Activated B cell treated with CpG ODN at 0.5 μM for 24 hours (primary cell): ENCODE measurements around the gene TECPR2. TPM values are rescaled to one million over a fixed set of nuclear protein-coding genes. Genes with fewer than 3 reads are reported as not detected.
A peak's percentile ranks its signal among the peaks of the same experiment; 100 is the strongest.

Experiments used
- ATAC-seq: fragments of 200-7000 bp; cut with Tn5 transposase; one replicate; pipeline ENCODE4 v1.10.0; 2021; ENCODE audit warnings: low read depth, mild to moderate bottlenecking, moderate library complexity
- CTCF ChIA-PET: fragments of 350-600 bp; sonication (Branson Sonifier 250); formaldehyde crosslinking; loops from one replicate; lab custom pipeline; 2021; ENCODE audit warnings: antibody characterized with exemption; lab: Charles Lee
- POLR2A ChIA-PET: fragments of 350-600 bp; sonication (Branson Sonifier 250); formaldehyde crosslinking; loops from one replicate; lab custom pipeline; 2021; ENCODE audit warnings: antibody characterized with exemption; lab: Charles Lee
- DNase-seq: peaks from one replicate; pipeline ENCODE4 v3.0.0; 2022
- H3K27ac Mint-ChIP-seq: one replicate; pipeline ENCODE4 v1.8.0; 2020; ENCODE audit warnings: mixed read lengths
- H3K27me3 Mint-ChIP-seq: one replicate; pipeline ENCODE4 v1.8.0; 2021; ENCODE audit warnings: mixed read lengths
- H3K36me3 Mint-ChIP-seq: one replicate; pipeline ENCODE4 v1.8.0; 2021; ENCODE audit warnings: low read depth, mixed read lengths
- H3K4me1 Mint-ChIP-seq: one replicate; pipeline ENCODE4 v1.8.0; 2021; ENCODE audit warnings: mixed read lengths
- H3K4me3 Mint-ChIP-seq: one replicate; pipeline ENCODE4 v1.8.0; 2020; ENCODE audit warnings: mild to moderate bottlenecking, mixed read lengths
- H3K9me3 Mint-ChIP-seq: one replicate; pipeline ENCODE4 v1.8.0; 2020; ENCODE audit warnings: mixed read lengths
- CTCF ChIP-seq: fragments of 200-600 bp; IDR thresholded peaks from one replicate; pipeline ENCODE4 v1.8.0; 2022; ENCODE audit warnings: antibody characterized with exemption, mild to moderate bottlenecking
- intact Hi-C: fragments of 100-400 bp; cut with micrococcal nuclease; formaldehyde crosslinking; loops from one replicate; pipeline ENCODE4 v1.15.1; 2024
- total RNA-seq: library from RNA; stranded (reverse); gene quantifications from 2 replicates; pipeline ENCODE4 v1.2.3, GENCODE V29; 2022

Gene TECPR2
- total RNA-seq, 1 donor from 2014 or later = 9.9 TPM

DNA sequence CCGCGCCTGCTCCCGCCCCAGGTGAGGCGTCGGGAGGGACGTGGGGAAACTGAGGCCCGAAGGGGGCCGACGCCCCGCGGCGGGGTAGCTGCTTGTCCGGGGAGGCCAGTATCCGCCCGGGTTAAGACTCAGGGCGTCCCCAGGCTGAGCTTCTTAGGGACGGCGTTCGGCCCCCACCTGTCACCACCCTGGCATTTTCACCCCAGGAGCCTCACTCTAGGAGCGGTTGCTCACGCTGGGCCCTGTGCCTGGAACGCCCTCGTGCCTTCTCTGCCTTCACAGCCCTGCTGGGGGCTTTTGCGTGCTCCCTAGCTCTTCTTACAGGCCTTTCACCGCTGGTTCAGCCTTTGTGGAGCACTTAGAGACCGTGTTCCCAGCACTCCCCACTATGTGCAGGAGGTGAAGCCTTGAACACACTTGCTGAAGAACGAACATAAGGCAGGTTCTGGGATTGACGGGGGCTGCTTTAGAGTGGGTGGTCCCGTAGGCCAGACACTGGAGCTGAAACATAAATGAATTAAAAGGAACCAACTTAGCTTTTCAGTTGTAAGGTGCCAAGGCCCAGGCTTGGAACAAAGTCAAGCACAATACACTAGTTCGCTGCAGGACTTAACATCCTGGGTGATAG, 42.6 kb upstream of the TECPR2 start:
- no peaks in the 10 kb centered on the region for H3K9me3 Mint-ChIP-seq
- H3K4me3 Mint-ChIP-seq = peak overlapping the region; percentile 84
- H3K27me3 Mint-ChIP-seq = no peaks in the 10 kb centered on the region
- H3K36me3 Mint-ChIP-seq = peaks cover 13% of the 10 kb centered on the region
- H3K4me1 Mint-ChIP-seq = peaks cover 53% of the 10 kb centered on the region
- POLR2A ChIA-PET = interaction anchor here (0.6 to 4.3 kb wide), 4 partner anchors 15 to 1014 kb away, joined by 3 to 28 read pairs (median 4); partner anchors contain the start of genes CINP, EIF5, MOK and TECPR2
- intact Hi-C loops = no loop called here
- DNase-seq (no peak), ATAC-seq (peak; percentile 13)
- TF ChIP-seq CTCF = no peak
- peak overlapping the region; percentile 84 for H3K27ac Mint-ChIP-seq
- CTCF ChIA-PET = interaction anchor here (1.4 kb wide), 1 partner anchor 358 kb away, joined by 3 read pairs; no protein-coding TSS in a partner anchor

DNA sequence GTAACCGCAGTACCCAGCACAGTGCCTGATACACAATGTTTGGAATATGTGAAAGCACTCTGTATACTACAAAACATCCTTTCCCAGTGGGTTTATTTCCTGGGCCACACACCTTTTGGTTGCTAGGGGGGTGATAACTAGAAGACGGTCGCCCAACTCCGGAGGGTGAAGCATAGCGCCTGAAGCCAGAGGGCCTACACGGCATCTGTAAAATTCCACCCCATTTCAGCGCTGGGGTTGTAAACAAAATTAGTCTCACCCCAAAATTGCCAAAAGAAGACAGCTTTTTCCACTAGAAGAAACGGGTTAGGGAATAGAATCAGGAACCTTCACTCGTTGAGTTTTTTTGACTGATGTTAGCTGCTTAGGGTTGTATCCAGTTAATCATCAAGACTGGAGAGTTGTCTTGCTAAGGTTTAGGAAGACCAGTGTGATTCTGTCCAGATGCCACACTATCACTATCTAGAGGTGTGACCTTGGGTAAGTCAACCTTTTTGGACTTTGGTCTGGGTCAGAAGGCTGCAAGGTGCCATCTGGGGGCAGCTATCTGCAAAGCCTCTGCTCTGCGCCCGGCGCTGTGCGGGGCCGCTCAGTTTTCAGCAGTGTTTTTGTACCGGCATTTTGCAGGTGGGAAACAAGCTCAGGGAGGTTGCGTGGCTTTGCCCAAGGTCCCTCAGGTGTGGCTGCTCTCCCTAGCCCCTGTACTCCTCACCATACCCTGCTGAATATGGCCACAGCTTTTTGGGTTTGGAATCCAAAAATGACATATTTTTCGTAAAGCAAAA, 41.9 kb upstream of the TECPR2 start:
- ChIA-PET CTCF (no interaction called here), POLR2A (interaction anchor here (0.6 to 4.3 kb wide), 3 partner anchors 16 to 49 kb away, joined by 3 to 28 read pairs (median 6); partner anchors contain the start of genes CINP, MOK and TECPR2)
- Mint-ChIP-seq H3K4me3 (peak overlapping the region; percentile 84), H3K27ac (peak overlapping the region; percentile 84), H3K36me3 (peaks cover 14% of the 10 kb centered on the region), H3K27me3 (no peaks in the 10 kb centered on the region), H3K4me1 (peaks cover 53% of the 10 kb centered on the region), H3K9me3 (no peaks in the 10 kb centered on the region)
- intact Hi-C loops = no loop called here
- no peak for TF ChIP-seq CTCF
- ATAC-seq (no peak), DNase-seq (no peak)

GRCh38 chr14:102321456-102322422, 41.0 kb upstream of the TECPR2 start:
- Mint-ChIP-seq H3K27me3 (no peaks in the 10 kb centered on the region), H3K4me3 (no peak overlapping the region), H3K27ac (no peak overlapping the region), H3K36me3 (peaks cover 18% of the 10 kb centered on the region), H3K4me1 (peaks cover 46% of the 10 kb centered on the region), H3K9me3 (no peaks in the 10 kb centered on the region)
- DNase-seq (no peak), ATAC-seq (no peak)
- intact Hi-C loops = no loop called here
- no peak for TF ChIP-seq CTCF
- ChIA-PET CTCF (no interaction called here), POLR2A (interaction anchor here (1.5 kb wide), 1 partner anchor 17 kb away, joined by 6 read pairs; the partner anchor contains the start of gene MOK)

DNA sequence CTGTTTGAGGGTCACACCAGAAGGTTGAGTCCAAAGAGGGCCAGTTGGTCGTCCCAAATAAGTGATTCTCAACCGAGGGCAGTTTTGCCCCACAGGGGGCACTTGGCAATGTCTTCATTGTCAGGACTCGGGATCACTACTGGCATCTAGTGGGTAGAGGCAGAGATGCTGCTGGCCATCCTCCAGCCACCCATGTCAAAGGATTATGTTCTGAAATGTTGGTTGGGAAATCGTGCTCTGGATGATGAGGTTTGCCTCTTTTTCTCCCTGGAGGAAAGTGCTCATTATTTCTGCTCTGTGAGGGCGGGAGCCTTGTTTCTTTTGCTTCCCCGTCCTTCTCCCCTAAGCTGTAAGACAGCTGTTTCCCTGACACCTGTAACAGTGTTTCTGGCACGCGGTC, 39.6 kb upstream of the TECPR2 start:
- ChIA-PET CTCF (interaction anchor here (1.0 kb wide), 1 partner anchor 9 kb away, joined by 3 read pairs; no protein-coding TSS in a partner anchor), POLR2A (no interaction called here)
- no peaks in the 10 kb centered on the region for H3K27me3 Mint-ChIP-seq
- ATAC-seq (no peak), DNase-seq (no peak)
- H3K4me1 Mint-ChIP-seq = peaks cover 32% of the 10 kb centered on the region
- peak overlapping the region; percentile 35 for H3K4me3 Mint-ChIP-seq
- H3K27ac Mint-ChIP-seq = no peak overlapping the region
- TF ChIP-seq CTCF = no peak
- H3K36me3 Mint-ChIP-seq = peaks cover 18% of the 10 kb centered on the region
- intact Hi-C loops = no loop called here
- no peaks in the 10 kb centered on the region for H3K9me3 Mint-ChIP-seq
